Panc1 (cell line): ENCODE data around the gene RSPH1. TPM values are rescaled to one million over a fixed set of nuclear protein-coding genes. Genes with fewer than 3 reads are reported as not detected.

ENCODE experiments used
- ATAC-seq: fragments of 200-7000 bp; cut with Tn5 transposase; 2 replicates; pipeline ENCODE4 v1.9.1; 2020; ENCODE audit warnings: mild to moderate bottlenecking, moderate library complexity
- BruUV-seq: library from RNA; stranded (reverse); fragments of 400-500 nt; replicated peaks from 2 replicates; lab custom pipeline; 2021; lab: Mats Ljungman, UMichigan
- CTCF ChIA-PET: fragments of 300-600 bp; sonication (Branson Sonifier 250); formaldehyde crosslinking; loops from one replicate; lab custom pipeline; 2022; ENCODE audit warnings: antibody characterized with exemption; lab: Charles Lee
- POLR2A ChIA-PET: fragments of 300-600 bp; sonication (Branson Sonifier 250); formaldehyde crosslinking; loops from one replicate; lab custom pipeline; 2022; ENCODE audit warnings: antibody characterized with exemption; lab: Charles Lee
- DNase-seq: peaks from one replicate; pipeline ENCODE4 v3.0.0-alpha.2; 2010; ENCODE audit warnings: low read depth, low spot score
- H3K27ac ChIP-seq: 2 replicates; pipeline ENCODE4 v1.5.1; 2011; ENCODE audit warnings: mild to moderate bottlenecking, low read length, inconsistent platforms
- H3K27me3 ChIP-seq: fragments of 200-500 bp; sonication (Bioruptor generic); 2 replicates; pipeline ENCODE4 v1.6.0; 2014; ENCODE audit warnings: low read length, inconsistent platforms; ENCODE audit not compliant: control insufficient read depth, insufficient read depth
- H3K36me3 ChIP-seq: fragments of 200-500 bp; sonication (Bioruptor generic); 2 replicates; pipeline ENCODE4 v1.5.1; 2014; ENCODE audit warnings: inconsistent platforms, mild to moderate bottlenecking, low read length, moderate library complexity; ENCODE audit not compliant: control insufficient read depth, insufficient read depth
- H3K4me1 ChIP-seq: 2 replicates; pipeline ENCODE4 v1.5.1; 2011; ENCODE audit warnings: inconsistent platforms, mild to moderate bottlenecking, low read length, moderate library complexity; ENCODE audit not compliant: control insufficient read depth, insufficient read depth
- H3K4me3 ChIP-seq, 2 experiments: 2 replicates each; pipeline ENCODE4 v1.5.1; 2011 to 2012; ENCODE audit warnings: low read depth in 2 of 2, low read length in 2 of 2, mild to moderate bottlenecking in 2 of 2, inconsistent platforms in 1 of 2, moderate library complexity in 1 of 2
- H3K9me3 ChIP-seq: fragments of 200-500 bp; sonication (Bioruptor generic); 2 replicates; pipeline ENCODE4 v1.5.1; 2014; ENCODE audit warnings: low read depth, mild to moderate bottlenecking, inconsistent platforms, low read length, moderate library complexity; ENCODE audit not compliant: control insufficient read depth, insufficient read depth
- POLR2AphosphoS5 ChIP-seq: IDR thresholded peaks from 2 replicates; pipeline ENCODE4 v1.6.1; 2012; ENCODE audit warnings: mild to moderate bottlenecking, low read depth, low read length, moderate library complexity
- SIN3A ChIP-seq: IDR thresholded peaks from 2 replicates; pipeline ENCODE4 v1.6.1; 2012; ENCODE audit warnings: low read depth, mild to moderate bottlenecking, low read length, moderate library complexity, borderline replicate concordance; ENCODE audit not compliant: insufficient read depth
- TCF7L2 ChIP-seq: IDR thresholded peaks from 2 replicates; pipeline ENCODE4 v1.6.1; 2011; ENCODE audit warnings: mild to moderate bottlenecking, low read depth, low read length, inconsistent platforms
- in situ Hi-C: cut with HindIII; loops from 2 replicates; pipeline ENCODE4 v1.10.0; 2016; ENCODE audit warnings: low sequenced_read_pairs, low pct_unique_long_range_greater_than_20kb
- intact Hi-C: fragments of 100-400 bp; cut with micrococcal nuclease; formaldehyde crosslinking; loops from one replicate; pipeline ENCODE4 v1.10.0; 2022; ENCODE audit not compliant: unreplicated experiment
- total RNA-seq: library from RNA; stranded (reverse); gene quantifications from one replicate; pipeline ENCODE4 v1.2.1, GENCODE V29; 2021; ENCODE audit not compliant: unreplicated experiment
- TF ChIP-seq, protein P1 (sequence below): fragments of 450-650 bp; IDR thresholded peaks from 2 replicates; pipeline ENCODE4 v1.5.1; 2017; ENCODE audit warnings: mild to moderate bottlenecking
- TF ChIP-seq, protein P2 (sequence below), 2 experiments: IDR thresholded peaks; 2 replicates each; pipeline ENCODE4 v1.6.1; 2011 to 2012; ENCODE audit warnings: low read depth in 2 of 2, control low read depth in 1 of 2, low read length in 1 of 2, mild to moderate bottlenecking in 1 of 2, moderate library complexity in 1 of 2; ENCODE audit not compliant: insufficient read depth in 1 of 2

The RSPH1 gene
- total RNA-seq, 1 experiment from 2014 or later, result 0.46 TPM

DNA sequence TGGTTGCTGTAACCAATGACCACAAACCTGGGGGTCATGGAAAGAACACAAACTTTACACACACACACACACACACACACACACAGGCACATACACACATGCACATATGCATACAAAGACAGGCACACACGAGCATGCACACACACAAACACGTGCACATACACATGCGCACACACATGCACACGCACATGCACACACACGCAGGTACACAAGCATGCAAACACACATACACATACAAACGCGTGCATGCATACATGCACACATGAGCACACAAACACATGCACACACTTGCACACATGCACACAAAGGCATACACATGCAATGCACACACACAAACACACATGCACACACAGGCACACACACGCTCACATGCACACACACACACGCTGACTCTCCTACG lies 48.3 kb downstream of the RSPH1 start:
- no peak for DNase-seq
- TF ChIP-seq POLR2AphosphoS5 (no peak), SIN3A (no peak), TCF7L2 (no peak)
- TF ChIP-seq, protein P1, sequence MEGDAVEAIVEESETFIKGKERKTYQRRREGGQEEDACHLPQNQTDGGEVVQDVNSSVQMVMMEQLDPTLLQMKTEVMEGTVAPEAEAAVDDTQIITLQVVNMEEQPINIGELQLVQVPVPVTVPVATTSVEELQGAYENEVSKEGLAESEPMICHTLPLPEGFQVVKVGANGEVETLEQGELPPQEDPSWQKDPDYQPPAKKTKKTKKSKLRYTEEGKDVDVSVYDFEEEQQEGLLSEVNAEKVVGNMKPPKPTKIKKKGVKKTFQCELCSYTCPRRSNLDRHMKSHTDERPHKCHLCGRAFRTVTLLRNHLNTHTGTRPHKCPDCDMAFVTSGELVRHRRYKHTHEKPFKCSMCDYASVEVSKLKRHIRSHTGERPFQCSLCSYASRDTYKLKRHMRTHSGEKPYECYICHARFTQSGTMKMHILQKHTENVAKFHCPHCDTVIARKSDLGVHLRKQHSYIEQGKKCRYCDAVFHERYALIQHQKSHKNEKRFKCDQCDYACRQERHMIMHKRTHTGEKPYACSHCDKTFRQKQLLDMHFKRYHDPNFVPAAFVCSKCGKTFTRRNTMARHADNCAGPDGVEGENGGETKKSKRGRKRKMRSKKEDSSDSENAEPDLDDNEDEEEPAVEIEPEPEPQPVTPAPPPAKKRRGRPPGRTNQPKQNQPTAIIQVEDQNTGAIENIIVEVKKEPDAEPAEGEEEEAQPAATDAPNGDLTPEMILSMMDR, result no peak
- TF ChIP-seq, protein P2, sequence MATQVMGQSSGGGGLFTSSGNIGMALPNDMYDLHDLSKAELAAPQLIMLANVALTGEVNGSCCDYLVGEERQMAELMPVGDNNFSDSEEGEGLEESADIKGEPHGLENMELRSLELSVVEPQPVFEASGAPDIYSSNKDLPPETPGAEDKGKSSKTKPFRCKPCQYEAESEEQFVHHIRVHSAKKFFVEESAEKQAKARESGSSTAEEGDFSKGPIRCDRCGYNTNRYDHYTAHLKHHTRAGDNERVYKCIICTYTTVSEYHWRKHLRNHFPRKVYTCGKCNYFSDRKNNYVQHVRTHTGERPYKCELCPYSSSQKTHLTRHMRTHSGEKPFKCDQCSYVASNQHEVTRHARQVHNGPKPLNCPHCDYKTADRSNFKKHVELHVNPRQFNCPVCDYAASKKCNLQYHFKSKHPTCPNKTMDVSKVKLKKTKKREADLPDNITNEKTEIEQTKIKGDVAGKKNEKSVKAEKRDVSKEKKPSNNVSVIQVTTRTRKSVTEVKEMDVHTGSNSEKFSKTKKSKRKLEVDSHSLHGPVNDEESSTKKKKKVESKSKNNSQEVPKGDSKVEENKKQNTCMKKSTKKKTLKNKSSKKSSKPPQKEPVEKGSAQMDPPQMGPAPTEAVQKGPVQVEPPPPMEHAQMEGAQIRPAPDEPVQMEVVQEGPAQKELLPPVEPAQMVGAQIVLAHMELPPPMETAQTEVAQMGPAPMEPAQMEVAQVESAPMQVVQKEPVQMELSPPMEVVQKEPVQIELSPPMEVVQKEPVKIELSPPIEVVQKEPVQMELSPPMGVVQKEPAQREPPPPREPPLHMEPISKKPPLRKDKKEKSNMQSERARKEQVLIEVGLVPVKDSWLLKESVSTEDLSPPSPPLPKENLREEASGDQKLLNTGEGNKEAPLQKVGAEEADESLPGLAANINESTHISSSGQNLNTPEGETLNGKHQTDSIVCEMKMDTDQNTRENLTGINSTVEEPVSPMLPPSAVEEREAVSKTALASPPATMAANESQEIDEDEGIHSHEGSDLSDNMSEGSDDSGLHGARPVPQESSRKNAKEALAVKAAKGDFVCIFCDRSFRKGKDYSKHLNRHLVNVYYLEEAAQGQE (IDR thresholded peaks at IDR 0.05; ENCODE audit: insufficient read depth in 1 of 2, low read depth in 2 of 2, low read length in 1 of 2), result no peak
- Histone ChIP-seq H3K27ac (no peak overlapping the region), H3K36me3 (no peaks in the 10 kb centered on the region), H3K27me3 (no peaks in the 10 kb centered on the region), H3K4me3 (no peak overlapping the region), H3K4me1 (no peaks in the 10 kb centered on the region), H3K9me3 (no peaks in the 10 kb centered on the region)
- intact Hi-C loops (loop anchor here (5.0 kb wide), 1 partner anchor 305 kb away; no protein-coding TSS in a partner anchor), in situ Hi-C loops (no loop called here)
- POLR2A ChIA-PET, result no interaction called here
- BruUV-seq, result no TSS peak
- CTCF ChIA-PET, result no interaction called here
- no peak for ATAC-seq

- no peak for TF ChIP-seq POLR2AphosphoS5
- TF ChIP-seq, protein P1, result no peak
- no peak for TF ChIP-seq TCF7L2
- TF ChIP-seq SIN3A, result no peak
- TF ChIP-seq, protein P2 (IDR thresholded peaks at IDR 0.05; ENCODE audit: insufficient read depth in 1 of 2, low read depth in 2 of 2, low read length in 1 of 2), result no peak
- POLR2A ChIA-PET, result no interaction called here
- no peaks in the 10 kb centered on the region for H3K4me1 ChIP-seq
- DNase-seq (no peak), ATAC-seq (no peak)
- in situ Hi-C loops (no loop called here), intact Hi-C loops (loop anchor here (5.0 kb wide), 1 partner anchor 305 kb away; no protein-coding TSS in a partner anchor)
- H3K27ac ChIP-seq, result no peak overlapping the region
- BruUV-seq, result no TSS peak
- no peaks in the 10 kb centered on the region for H3K36me3 ChIP-seq
- H3K27me3 ChIP-seq, result no peaks in the 10 kb centered on the region
- no peaks in the 10 kb centered on the region for H3K9me3 ChIP-seq
- CTCF ChIA-PET, result no interaction called here
- H3K4me3 ChIP-seq, result no peak overlapping the region
Measured at GRCh38 chr21:42447182-42447581, 48.8 kb downstream of the RSPH1 start.
